ENCODE results near the gene ASTN1.

ASTN1 gene

GRCh38 chr1:177008653-177009052 is 155.9 kb downstream of the ASTN1 start:
- no peak overlapping the region for H3K4me3 ChIP-seq (ENCODE audit: low read length)
- DNase-seq (ENCODE audit: low read depth, low spot score): no peak

DNA sequence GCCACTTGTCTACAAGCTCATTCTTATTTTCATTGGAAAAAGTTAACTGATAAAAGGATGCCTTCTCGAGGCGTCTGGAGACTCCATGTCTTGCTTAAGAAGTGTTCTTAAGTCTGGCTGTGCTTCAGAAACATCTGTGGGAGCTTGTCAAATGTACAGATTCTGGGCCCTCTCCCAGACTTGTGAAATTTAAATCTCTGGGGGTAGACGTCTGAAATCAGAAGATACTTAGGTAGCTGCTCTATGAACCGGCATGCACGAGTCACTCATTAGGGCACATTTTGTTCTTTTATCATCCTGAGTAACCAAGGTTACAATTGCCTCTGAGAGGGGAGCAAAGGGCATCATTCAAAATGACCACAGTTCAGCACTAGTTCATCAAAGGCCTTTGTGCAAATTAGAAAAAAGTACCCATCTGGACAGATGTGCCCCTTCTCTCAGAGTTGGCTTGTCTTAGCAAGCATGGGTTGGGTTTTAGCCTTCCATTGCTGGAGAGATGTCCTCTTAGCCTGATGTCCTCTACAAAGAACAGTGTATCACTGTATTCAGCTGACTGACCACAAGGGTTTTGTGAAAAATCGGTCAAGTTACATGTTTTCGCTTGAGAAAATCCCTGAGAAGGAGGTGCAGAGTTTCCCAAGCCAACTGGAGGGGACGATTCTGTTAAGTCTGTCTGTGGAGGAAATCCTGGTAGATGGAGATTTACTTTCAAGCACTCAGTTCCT is 156.9 kb downstream of the ASTN1 start:
- no peak overlapping the region for H3K4me3 ChIP-seq (ENCODE audit: low read length)
- no peak for DNase-seq (ENCODE audit: low read depth, low spot score)

GRCh38 chr1:177002891-177003290 is 161.6 kb downstream of the ASTN1 start:
- no peak overlapping the region for H3K4me3 ChIP-seq (ENCODE audit: low read length)
- DNase-seq (ENCODE audit: low read depth, low spot score): no peak

DNA sequence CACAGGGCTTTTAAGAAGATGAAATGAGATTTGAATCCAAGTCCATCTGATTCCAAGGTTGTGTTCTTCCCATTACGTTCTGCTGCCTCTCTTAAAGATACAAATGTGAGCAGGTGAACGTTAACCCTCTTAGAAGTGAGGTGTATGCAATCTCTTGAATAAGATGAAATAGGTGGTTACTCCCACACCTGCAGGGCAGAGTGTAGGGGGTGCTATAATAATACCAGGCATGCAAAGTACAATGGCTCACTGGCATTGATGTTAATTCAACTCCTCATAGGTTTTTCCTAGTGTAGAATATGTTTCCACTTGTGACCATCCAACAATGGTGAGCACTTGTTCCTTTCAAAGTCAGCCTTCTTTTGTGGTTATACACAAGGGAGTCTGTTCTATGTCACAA is 163.0 kb downstream of the ASTN1 start:
- DNase-seq (ENCODE audit: low read depth, low spot score): no peak

DNA sequence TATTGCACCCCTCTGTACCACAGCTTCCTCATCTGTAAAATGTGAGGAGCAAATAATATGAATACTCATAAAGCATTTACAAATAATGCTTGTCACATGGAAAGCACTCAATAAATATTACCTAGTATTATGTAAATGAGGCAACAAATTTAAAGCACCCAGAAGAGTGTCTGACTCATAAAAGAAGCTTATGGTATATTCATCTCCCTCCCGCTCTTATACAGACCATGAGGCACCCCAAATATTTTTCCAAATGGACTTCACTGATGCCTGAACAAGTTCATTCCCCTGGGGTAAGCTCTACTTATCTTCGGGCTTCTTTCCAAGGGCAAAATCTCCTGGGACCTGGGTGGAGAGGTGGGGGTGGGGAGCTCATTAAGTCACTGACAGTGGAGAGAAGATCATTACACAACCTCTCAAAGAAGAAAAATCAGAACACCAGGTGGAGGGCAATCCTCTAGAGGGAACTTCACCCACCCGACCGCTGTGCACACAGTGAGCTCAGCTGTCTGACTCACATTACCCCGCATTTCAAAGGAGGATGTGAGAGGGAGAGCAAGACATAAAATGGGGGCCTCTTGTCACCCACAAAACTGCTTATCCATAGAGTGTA is 166.2 kb downstream of the ASTN1 start:
- DNase-seq (ENCODE audit: low read depth, low spot score): no peak
- no peak overlapping the region for H3K4me3 ChIP-seq (ENCODE audit: low read length)

More for the DNA sequence above, 163.0 kb downstream of the ASTN1 start:
- H3K4me3 ChIP-seq (ENCODE audit: low read length): no peak overlapping the region

GRCh38 chr1:176996456-176997090 is 167.9 kb downstream of the ASTN1 start:
- no peak overlapping the region for H3K4me3 ChIP-seq (ENCODE audit: low read length)
- peak; percentile 2 for DNase-seq (ENCODE audit: low read depth, low spot score)

DNA sequence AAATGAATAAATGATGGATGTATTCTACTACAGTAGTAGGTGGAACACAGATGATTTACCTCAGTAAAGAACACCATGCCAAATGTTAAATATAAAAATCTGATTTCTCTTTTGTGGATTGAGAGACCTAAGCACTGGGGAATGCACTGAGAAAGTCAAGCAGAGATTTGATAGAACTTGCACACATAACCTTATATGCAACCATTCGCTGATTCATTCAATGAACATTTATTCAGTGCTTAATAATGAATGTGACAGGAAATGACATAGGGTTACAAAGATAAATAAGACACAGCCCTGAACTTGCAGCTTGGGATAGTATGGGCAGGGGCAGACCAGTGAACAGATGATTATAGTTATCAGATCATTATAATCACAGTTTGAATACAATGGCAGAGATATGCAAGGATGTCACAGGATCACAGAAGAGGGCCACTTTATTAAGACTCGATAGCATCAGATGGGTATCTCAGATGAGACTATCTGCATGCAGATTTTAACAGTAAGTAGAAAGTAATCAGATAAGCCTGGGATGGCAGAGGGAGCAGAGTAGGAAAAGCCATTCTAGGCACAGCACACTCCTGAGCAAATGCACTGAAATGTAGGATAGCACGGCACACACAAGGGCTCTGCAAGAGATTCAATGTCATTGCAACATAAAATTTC is 169.4 kb downstream of the ASTN1 start:
- no peak overlapping the region for H3K4me3 ChIP-seq (ENCODE audit: low read length)
- no peak for DNase-seq (ENCODE audit: low read depth, low spot score)

DNA sequence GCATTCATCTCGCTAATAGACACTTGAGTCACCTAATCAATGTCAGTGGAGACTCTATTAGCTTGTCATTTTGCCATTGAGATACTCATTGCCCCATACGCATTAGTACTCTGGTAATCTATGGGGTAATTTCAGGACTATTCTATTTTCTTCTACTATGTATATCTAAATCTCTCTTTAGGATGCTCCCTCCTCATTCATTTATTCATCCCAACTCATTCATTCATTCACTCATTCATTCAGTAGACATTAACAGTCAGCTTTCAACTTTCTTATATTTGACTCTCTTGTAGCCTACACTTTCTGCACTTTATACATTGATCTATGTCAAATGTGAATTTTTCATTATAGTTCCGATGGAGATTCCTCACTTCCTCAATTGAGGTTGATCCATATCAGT is 170.9 kb downstream of the ASTN1 start:
- H3K4me3 ChIP-seq (ENCODE audit: low read length): no peak overlapping the region
- DNase-seq (ENCODE audit: low read depth, low spot score): no peak

GRCh38 chr1:176989754-176990153 is 174.8 kb downstream of the ASTN1 start:
- H3K4me3 ChIP-seq (ENCODE audit: low read length): no peak overlapping the region
- no peak for DNase-seq (ENCODE audit: low read depth, low spot score)

DNA sequence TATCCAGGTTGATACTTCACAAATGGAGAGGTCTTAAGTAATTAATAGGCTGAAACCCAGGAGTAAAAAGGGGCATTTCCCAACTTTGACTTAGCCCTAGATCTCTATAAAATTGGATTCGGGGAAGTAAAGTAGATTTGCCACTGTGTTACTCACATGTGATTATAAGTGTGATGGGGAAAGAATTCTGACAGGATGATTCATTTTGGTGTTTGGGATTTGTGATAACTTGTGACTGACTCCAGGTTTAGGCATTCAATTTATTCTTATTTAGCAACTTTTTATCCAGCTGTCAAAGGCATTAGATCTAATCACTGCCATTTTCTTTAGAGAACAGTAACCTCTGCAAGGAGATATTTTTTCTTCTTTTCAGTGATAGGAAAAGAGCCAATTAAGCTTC is 175.5 kb downstream of the ASTN1 start:
- H3K4me3 ChIP-seq (ENCODE audit: low read length): no peak overlapping the region
- DNase-seq (ENCODE audit: low read depth, low spot score): no peak

- no peak overlapping the region for H3K4me3 ChIP-seq (ENCODE audit: low read length)
- no peak for DNase-seq (ENCODE audit: low read depth, low spot score)
These were observed 177.5 kb downstream of the ASTN1 start for GRCh38 chr1:176987016-176987415.

- no peak for DNase-seq (ENCODE audit: low read depth, low spot score)
- H3K4me3 ChIP-seq (ENCODE audit: low read length): no peak overlapping the region
These were observed 180.8 kb downstream of the ASTN1 start for GRCh38 chr1:176983731-176984130.

DNA sequence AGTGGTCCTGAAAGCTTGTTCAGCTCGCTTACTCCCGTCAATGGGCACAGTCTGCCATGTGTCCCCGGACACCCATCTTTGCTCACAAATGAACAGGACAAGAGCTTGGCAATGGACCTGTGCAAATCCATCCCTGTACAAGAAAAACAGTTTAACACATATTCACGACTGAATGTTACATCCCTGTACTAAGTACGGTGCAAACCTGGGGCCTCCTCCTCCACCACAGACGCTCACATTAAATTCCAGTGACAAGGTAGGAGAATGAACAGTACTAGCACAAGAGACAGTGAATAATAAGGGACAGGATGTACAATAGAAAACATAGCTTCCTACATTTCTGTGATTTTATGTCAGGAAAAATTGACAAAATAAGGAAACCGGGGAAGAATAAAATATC is 187.7 kb downstream of the ASTN1 start:
- DNase-seq (ENCODE audit: low read depth, low spot score): no peak
- no peak overlapping the region for H3K4me3 ChIP-seq (ENCODE audit: low read length)

GRCh38 chr1:176976225-176976624 is 188.3 kb downstream of the ASTN1 start:
- H3K4me3 ChIP-seq (ENCODE audit: low read length): no peak overlapping the region
- DNase-seq (ENCODE audit: low read depth, low spot score): no peak

DNA sequence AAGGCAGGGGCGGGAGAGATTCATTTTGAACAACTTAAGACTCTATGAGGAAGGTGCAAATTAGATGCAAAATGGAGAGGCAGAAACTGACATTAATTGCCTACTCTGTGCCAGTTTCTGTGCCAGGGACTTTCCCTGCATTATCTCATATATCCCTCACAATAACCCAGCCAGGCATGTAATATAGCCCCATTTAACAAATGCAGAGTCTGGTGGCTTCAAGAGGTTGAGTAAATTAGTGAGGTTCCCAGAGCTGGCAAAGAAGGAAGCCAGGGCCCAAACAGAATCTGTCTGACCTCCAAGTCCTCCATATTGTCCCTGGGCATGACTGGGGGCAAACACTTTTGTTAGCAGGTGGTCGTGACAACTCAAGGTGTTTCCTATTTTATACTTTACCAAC is 199.8 kb downstream of the ASTN1 start:
- no peak overlapping the region for H3K4me3 ChIP-seq (ENCODE audit: low read length)

DNA sequence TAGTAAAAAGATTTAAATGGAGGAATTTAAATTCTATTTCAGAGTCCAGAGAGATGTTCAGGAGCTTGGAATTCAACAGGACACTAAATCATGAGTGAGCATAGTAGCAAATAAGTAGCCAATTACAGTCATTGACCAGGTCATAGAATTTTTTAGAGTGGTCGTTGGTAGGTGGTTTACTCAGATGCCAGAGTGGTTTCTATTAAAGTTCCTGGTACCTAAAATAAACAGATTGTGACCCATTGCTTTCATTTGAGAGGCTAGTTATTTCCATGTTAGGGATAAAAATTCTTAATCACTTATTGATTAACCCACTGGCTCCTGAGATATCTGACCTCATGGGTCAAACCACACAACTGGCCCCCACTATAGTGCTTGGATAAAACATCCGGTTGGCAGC is 201.3 kb downstream of the ASTN1 start:
- DNase-seq (ENCODE audit: low read depth, low spot score): no peak
- no peak overlapping the region for H3K4me3 ChIP-seq (ENCODE audit: low read length)

More for the DNA sequence above, 199.8 kb downstream of the ASTN1 start:
- DNase-seq (ENCODE audit: low read depth, low spot score): no peak

DNA sequence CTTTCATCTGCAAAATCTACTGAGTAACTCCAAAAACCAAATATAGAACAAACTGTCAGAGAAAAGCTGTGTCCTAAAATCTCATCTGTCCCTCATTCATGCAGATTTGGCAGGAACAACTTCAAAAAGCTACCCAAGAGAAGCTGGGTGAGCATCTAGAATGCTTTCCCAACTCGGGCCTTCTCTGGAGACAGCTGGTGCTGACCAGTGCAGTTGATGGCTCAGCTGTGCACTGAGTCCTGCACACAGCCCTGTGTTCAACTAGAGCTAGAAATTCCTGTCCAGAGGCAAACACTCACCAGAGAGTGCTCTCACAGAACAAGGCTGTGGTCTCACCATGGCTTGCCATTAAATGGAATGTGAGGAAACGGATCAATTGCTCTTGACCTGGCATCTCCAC is 202.8 kb downstream of the ASTN1 start:
- DNase-seq (ENCODE audit: low read depth, low spot score): no peak

DNA sequence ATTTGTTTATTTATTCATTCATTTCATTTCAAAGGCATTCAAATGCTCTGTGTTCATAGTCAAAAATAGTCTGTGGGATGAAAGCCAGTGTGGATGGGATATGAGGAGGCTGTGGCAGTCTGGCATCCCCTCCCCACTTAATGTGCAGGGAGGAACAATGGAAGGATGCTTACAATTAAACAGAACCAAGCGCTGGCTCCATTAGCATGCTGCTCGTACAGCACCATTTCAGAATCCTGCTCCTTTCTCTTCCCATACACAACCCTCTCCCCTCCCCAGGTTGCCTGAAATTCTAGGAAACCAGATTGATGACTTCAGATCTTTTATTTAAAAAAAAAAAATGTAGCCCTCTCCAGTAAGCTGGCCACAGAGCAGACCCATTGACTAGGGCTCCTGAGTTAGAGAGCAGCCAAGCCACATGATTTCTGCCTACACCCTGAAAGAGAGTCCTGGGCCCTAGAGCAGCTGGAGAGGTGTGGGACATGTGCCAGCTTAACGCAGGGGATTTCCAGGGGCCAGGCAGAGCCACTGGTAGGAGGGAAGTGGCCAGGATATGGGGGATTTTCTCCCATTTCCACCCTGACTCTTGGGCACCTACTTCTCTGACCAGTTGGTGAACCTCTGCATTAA is 205.2 kb downstream of the ASTN1 start:
- no peak for DNase-seq (ENCODE audit: low read depth, low spot score)
- H3K4me3 ChIP-seq (ENCODE audit: low read length): no peak overlapping the region

More for the DNA sequence above, 202.8 kb downstream of the ASTN1 start:
- H3K4me3 ChIP-seq (ENCODE audit: low read length): no peak overlapping the region

DNA sequence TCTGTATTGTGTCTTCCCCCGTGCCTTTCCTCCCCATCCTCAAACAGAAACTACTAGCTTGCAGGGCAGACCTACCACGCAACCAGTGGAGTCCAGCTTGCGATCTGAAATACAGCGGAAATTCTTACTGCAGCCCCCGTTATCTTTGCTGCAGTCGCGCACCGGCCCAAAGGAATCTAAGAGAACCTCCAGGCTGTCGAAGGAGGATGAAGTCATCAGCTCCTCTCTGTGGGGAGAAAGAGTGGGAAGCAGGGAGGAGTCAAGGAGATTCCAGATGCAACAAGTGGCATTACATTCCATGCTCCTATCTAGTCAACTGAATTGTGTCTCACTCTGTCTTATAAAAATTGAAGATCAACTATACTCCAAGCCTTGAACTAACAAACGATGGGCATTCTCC is 206.9 kb downstream of the ASTN1 start:
- no peak for DNase-seq (ENCODE audit: low read depth, low spot score)
- H3K4me3 ChIP-seq (ENCODE audit: low read length): no peak overlapping the region

- no peak for DNase-seq (ENCODE audit: low read depth, low spot score)
- no peak overlapping the region for H3K4me3 ChIP-seq (ENCODE audit: low read length)
These were observed 210.3 kb downstream of the ASTN1 start for GRCh38 chr1:176954242-176954641.
